ENCODE data around the gene WDR73. TPM values are rescaled to one million over a fixed set of nuclear protein-coding genes. Genes with fewer than 3 reads are reported as not detected.

The WDR73 gene
- total RNA-seq, 3 donors from 2014 or later (not counting 1 experiment from before 2014, with no cell fraction given) = 19.2 to 26.7 (median 19.7) TPM

- ATAC-seq (no peak), DNase-seq (no peak)
- intact Hi-C loops (cut with micrococcal nuclease) = loop anchor here (2.0 kb wide), 1 partner anchor 57 kb away; the partner anchor contains the start of gene SEC11A
- Histone ChIP-seq H3K4me1 (ENCODE audit: control insufficient read depth, insufficient read depth, low read length) (peaks cover 18% of the 10 kb centered on the region), H3K27me3 (ENCODE audit: control insufficient read depth, insufficient read depth, low read length) (no peaks in the 10 kb centered on the region), H3K36me3 (ENCODE audit: control insufficient read depth, insufficient read depth, low read length) (peaks cover 3% of the 10 kb centered on the region), H3K9me3 (ENCODE audit: control insufficient read depth, insufficient read depth, low read length) (no peaks in the 10 kb centered on the region), H3K27ac (ENCODE audit: low read length) (no peak overlapping the region), H3K4me3 (ENCODE audit: low read length) (no peak overlapping the region)
- H3K9me3 Mint-ChIP-seq = no peaks in the 10 kb centered on the region
- 72% methylated on average over 4 of the region's 4 CpGs for WGBS (ENCODE audit: insufficient coverage)
- H3K36me3 Mint-ChIP-seq = no peaks in the 10 kb centered on the region
- peaks cover 24 to 32% of the 10 kb centered on the region in 2 donors for H3K4me1 Mint-ChIP-seq
- no peaks in the 10 kb centered on the region for H3K27me3 Mint-ChIP-seq (ENCODE audit: low read depth in 2 of 2)
- TF ChIP-seq CTCF (IDR thresholded peaks at IDR 0.05) = no peak
- H3K27ac Mint-ChIP-seq = peak overlapping the region; percentile 76 to 81
- peak overlapping the region; percentile 21 for H3K4me3 Mint-ChIP-seq
These were observed 6.1 kb upstream of the WDR73 start for GRCh38 chr15:84659904-84660781.

GRCh38 chr15:84658788-84659411 is 4.8 kb upstream of the WDR73 start:
- no peak for TF ChIP-seq CTCF (IDR thresholded peaks at IDR 0.05)
- DNase-seq = no peak
- H3K4me3 ChIP-seq (ENCODE audit: low read length) = peak overlapping the region; percentile 35
- no peaks in the 10 kb centered on the region for H3K9me3 ChIP-seq (ENCODE audit: control insufficient read depth, insufficient read depth, low read length)
- Mint-ChIP-seq H3K27me3 (ENCODE audit: low read depth in 2 of 2) (no peaks in the 10 kb centered on the region), H3K27ac (peak overlapping the region; percentile 76 to 81), H3K4me1 (peaks cover 34 to 41% of the 10 kb centered on the region in 2 donors), H3K36me3 (no peaks in the 10 kb centered on the region), H3K9me3 (no peaks in the 10 kb centered on the region), H3K4me3 (peak overlapping the region; percentile 89)
- intact Hi-C loops (cut with micrococcal nuclease) = loop anchor here (2.0 kb wide), 1 partner anchor 58 kb away; the partner anchor contains the start of gene SEC11A
- peak overlapping the region; percentile 1 for H3K27ac ChIP-seq (ENCODE audit: low read length)
- no peaks in the 10 kb centered on the region for H3K27me3 ChIP-seq (ENCODE audit: control insufficient read depth, insufficient read depth, low read length)
- 53% methylated on average over 6 of the region's 7 CpGs for WGBS (ENCODE audit: insufficient coverage)
- H3K36me3 ChIP-seq (ENCODE audit: control insufficient read depth, insufficient read depth, low read length) = no peaks in the 10 kb centered on the region
- ATAC-seq = no peak
- peaks cover 25% of the 10 kb centered on the region for H3K4me1 ChIP-seq (ENCODE audit: control insufficient read depth, insufficient read depth, low read length)

- Mint-ChIP-seq H3K4me3 (peak within 1 kb of the TSS; percentile 89), H3K9me3 (no peaks in the 10 kb centered on the region), H3K4me1 (peaks cover 39 to 48% of the 10 kb centered on the region in 2 donors), H3K27ac (peak within 1 kb of the TSS; percentile 76 to 81), H3K27me3 (ENCODE audit: low read depth in 2 of 2) (no peaks in the 10 kb centered on the region), H3K36me3 (no peaks in the 10 kb centered on the region)
- no peaks in the 10 kb centered on the region for H3K36me3 ChIP-seq (ENCODE audit: control insufficient read depth, insufficient read depth, low read length)
- no peaks in the 10 kb centered on the region for H3K27me3 ChIP-seq (ENCODE audit: control insufficient read depth, insufficient read depth, low read length)
- no peaks in the 10 kb centered on the region for H3K9me3 ChIP-seq (ENCODE audit: control insufficient read depth, insufficient read depth, low read length)
- TF ChIP-seq CTCF (IDR thresholded peaks at IDR 0.05) = peak; percentile 69
- peak within 1 kb of the TSS; percentile 45 for H3K27ac ChIP-seq (ENCODE audit: low read length)
- peaks cover 31% of the 10 kb centered on the region for H3K4me1 ChIP-seq (ENCODE audit: control insufficient read depth, insufficient read depth, low read length)
- peak within 1 kb of the TSS; percentile 43 for H3K4me3 ChIP-seq (ENCODE audit: low read length)
- intact Hi-C loops (cut with micrococcal nuclease) = loop anchor here (2.0 kb wide), 1 partner anchor 59 kb away; the partner anchor contains the start of gene SEC11A
- ATAC-seq = peak; percentile 72 to 87 (median 79)
- peak; percentile 78 to 92 for DNase-seq
- WGBS (ENCODE audit: insufficient coverage) = under 1% methylated on average over 59 of the region's 61 CpGs
These were observed 4.2 kb upstream of the WDR73 start, which contains the start of gene NMB for GRCh38 chr15:84658080-84658787. TSS of gene NMB (minus strand) at chr15:84658199. CDS start at chr15:84658152, 47 bp downstream.

All from natural killer cell (primary cell).